HG03432 (cell line): ENCODE results near the gene SHISA6.

ENCODE experiments used
- ATAC-seq: cut with Tn5 transposase; IDR thresholded peaks from one replicate; pipeline ENCODE4 v1.9.1; 2021; ENCODE audit warnings: mild to moderate bottlenecking, moderate library complexity; ENCODE audit not compliant: unreplicated experiment

The SHISA6 gene

GRCh38 chr17:11264183-11264871, 23.3 kb downstream of the SHISA6 start:
- no peak for ATAC-seq

- ATAC-seq: no peak
Measured at GRCh38 chr17:11267999-11268575, 27.1 kb downstream of the SHISA6 start.

GRCh38 chr17:11269210-11269609, 28.2 kb downstream of the SHISA6 start:
- ATAC-seq: no peak

- no peak for ATAC-seq
Measured at GRCh38 chr17:11272191-11272590, 31.2 kb downstream of the SHISA6 start.

- no peak for ATAC-seq
Measured at GRCh38 chr17:11273596-11273995, 32.6 kb downstream of the SHISA6 start.

- ATAC-seq: no peak
Measured at GRCh38 chr17:11274106-11274505, 33.1 kb downstream of the SHISA6 start.

- no peak for ATAC-seq
Measured at GRCh38 chr17:11276486-11276885, 35.5 kb downstream of the SHISA6 start.

- no peak for ATAC-seq
Measured at GRCh38 chr17:11278186-11278991, 37.4 kb downstream of the SHISA6 start.

- no peak for ATAC-seq
Measured at GRCh38 chr17:11278992-11279270, 37.9 kb downstream of the SHISA6 start.

- no peak for ATAC-seq
Measured at GRCh38 chr17:11279776-11280344, 38.8 kb downstream of the SHISA6 start.

GRCh38 chr17:11282586-11282985, 41.6 kb downstream of the SHISA6 start:
- ATAC-seq: no peak

GRCh38 chr17:11284811-11285210, 43.8 kb downstream of the SHISA6 start:
- no peak for ATAC-seq

- no peak for ATAC-seq
Measured at GRCh38 chr17:11285946-11286345, 44.9 kb downstream of the SHISA6 start.

GRCh38 chr17:11287791-11288190, 46.8 kb downstream of the SHISA6 start:
- ATAC-seq: no peak

GRCh38 chr17:11290814-11291213, 49.8 kb downstream of the SHISA6 start:
- ATAC-seq: no peak

- ATAC-seq: no peak
Measured at GRCh38 chr17:11292491-11292890, 51.5 kb downstream of the SHISA6 start.

GRCh38 chr17:11293480-11293879, 52.5 kb downstream of the SHISA6 start:
- no peak for ATAC-seq

GRCh38 chr17:11294826-11295225, 53.8 kb downstream of the SHISA6 start:
- no peak for ATAC-seq

- no peak for ATAC-seq
Measured at GRCh38 chr17:11296994-11297393, 56.0 kb downstream of the SHISA6 start.

- ATAC-seq: no peak
Measured at GRCh38 chr17:11298401-11298800, 57.4 kb downstream of the SHISA6 start.

- ATAC-seq: no peak
Measured at GRCh38 chr17:11300201-11300600, 59.2 kb downstream of the SHISA6 start.

GRCh38 chr17:11300738-11301137, 59.7 kb downstream of the SHISA6 start:
- no peak for ATAC-seq
